PC-9 (cell line): ENCODE measurements around the gene RPGRIP1L.

Experiments
- CTCF ChIP-seq: fragments of 200-600 bp; sonication (generic); conservative IDR thresholded peaks from 2 replicates; pipeline ENCODE4 v1.6.1; 2017; ENCODE audit warnings: mixed run types, antibody characterized with exemption, mild to moderate bottlenecking, moderate library complexity
- EZH2 ChIP-seq: fragments of 200-600 bp; sonication (generic); IDR thresholded peaks from 2 replicates; pipeline ENCODE4 v1.8.0; 2017; ENCODE audit warnings: antibody characterized with exemption, low read depth

GRCh38 chr16:53566552-53567245, 137.0 kb downstream of the RPGRIP1L start:
- no peak for TF ChIP-seq CTCF
- TF ChIP-seq EZH2 = no peak
